ENCODE measurements around the gene PTPRN2.
"Not testable (repeated sequence)": the region's sequence is repeated elsewhere in the genome, so short reads cannot be mapped to it uniquely, and the experiment has no call there.

The PTPRN2 gene

GRCh38 chr7:158228131-158228530 is 359.5 kb downstream of the PTPRN2 start:
- Histone ChIP-seq H3K9me3 (ENCODE audit: control insufficient read depth, low read length) (peaks cover 5% of the 10 kb centered on the region), H3K4me1 (ENCODE audit: control insufficient read depth, insufficient read depth, low read length) (no peaks in the 10 kb centered on the region), H3K27me3 (ENCODE audit: control insufficient read depth, insufficient read depth, low read length) (no peaks in the 10 kb centered on the region), H3K4me3 (ENCODE audit: low read length) (no peak overlapping the region), H3K9ac (ENCODE audit: low read length) (no peak overlapping the region), H3K36me3 (ENCODE audit: control insufficient read depth, insufficient read depth, low read length) (no peaks in the 10 kb centered on the region)

- H3K4me3 ChIP-seq (ENCODE audit: low read length) = no peak overlapping the region
- H3K9ac ChIP-seq (ENCODE audit: low read length) = no peak overlapping the region
- H3K9me3 ChIP-seq (ENCODE audit: control insufficient read depth, low read length) = peaks cover 5% of the 10 kb centered on the region
- no peaks in the 10 kb centered on the region for H3K36me3 ChIP-seq (ENCODE audit: control insufficient read depth, insufficient read depth, low read length)
- H3K27me3 ChIP-seq (ENCODE audit: control insufficient read depth, insufficient read depth, low read length) = no peaks in the 10 kb centered on the region
- H3K4me1 ChIP-seq (ENCODE audit: control insufficient read depth, insufficient read depth, low read length) = no peaks in the 10 kb centered on the region
Measured at GRCh38 chr7:158227258-158227984, 360.2 kb downstream of the PTPRN2 start.

GRCh38 chr7:158216198-158216597 is 371.4 kb downstream of the PTPRN2 start:
- Histone ChIP-seq H3K27me3 (ENCODE audit: control insufficient read depth, insufficient read depth, low read length) (no peaks in the 10 kb centered on the region), H3K4me3 (ENCODE audit: low read length) (no peak overlapping the region), H3K9ac (ENCODE audit: low read length) (no peak overlapping the region), H3K4me1 (ENCODE audit: control insufficient read depth, insufficient read depth, low read length) (no peaks in the 10 kb centered on the region), H3K36me3 (ENCODE audit: control insufficient read depth, insufficient read depth, low read length) (no peaks in the 10 kb centered on the region), H3K9me3 (ENCODE audit: control insufficient read depth, low read length) (no peaks in the 10 kb centered on the region)

GRCh38 chr7:158209435-158209834 is 378.2 kb downstream of the PTPRN2 start:
- H3K9ac ChIP-seq (ENCODE audit: low read length) = no peak overlapping the region
- H3K4me3 ChIP-seq (ENCODE audit: low read length) = no peak overlapping the region
- no peaks in the 10 kb centered on the region for H3K9me3 ChIP-seq (ENCODE audit: control insufficient read depth, low read length)
- no peaks in the 10 kb centered on the region for H3K27me3 ChIP-seq (ENCODE audit: control insufficient read depth, insufficient read depth, low read length)
- H3K36me3 ChIP-seq (ENCODE audit: control insufficient read depth, insufficient read depth, low read length) = no peaks in the 10 kb centered on the region
- no peaks in the 10 kb centered on the region for H3K4me1 ChIP-seq (ENCODE audit: control insufficient read depth, insufficient read depth, low read length)

- H3K27me3 ChIP-seq (ENCODE audit: control insufficient read depth, insufficient read depth, low read length) = no peaks in the 10 kb centered on the region
- no peak overlapping the region for H3K4me3 ChIP-seq (ENCODE audit: low read length)
- H3K9me3 ChIP-seq (ENCODE audit: control insufficient read depth, low read length) = peaks cover 3% of the 10 kb centered on the region
- H3K4me1 ChIP-seq (ENCODE audit: control insufficient read depth, insufficient read depth, low read length) = no peaks in the 10 kb centered on the region
- no peaks in the 10 kb centered on the region for H3K36me3 ChIP-seq (ENCODE audit: control insufficient read depth, insufficient read depth, low read length)
- H3K9ac ChIP-seq (ENCODE audit: low read length) = no peak overlapping the region
Measured at GRCh38 chr7:158206341-158206740, 381.3 kb downstream of the PTPRN2 start.

GRCh38 chr7:158204453-158204852 is 383.2 kb downstream of the PTPRN2 start:
- Histone ChIP-seq H3K36me3 (ENCODE audit: control insufficient read depth, insufficient read depth, low read length) (no peaks in the 10 kb centered on the region), H3K9me3 (ENCODE audit: control insufficient read depth, low read length) (peaks cover 3% of the 10 kb centered on the region), H3K27me3 (ENCODE audit: control insufficient read depth, insufficient read depth, low read length) (no peaks in the 10 kb centered on the region), H3K4me3 (ENCODE audit: low read length) (no peak overlapping the region), H3K4me1 (ENCODE audit: control insufficient read depth, insufficient read depth, low read length) (no peaks in the 10 kb centered on the region), H3K9ac (ENCODE audit: low read length) (no peak overlapping the region)

- not testable (repeated sequence) for H3K9me3 ChIP-seq (ENCODE audit: control insufficient read depth, low read length); H3K27me3 ChIP-seq (ENCODE audit: control insufficient read depth, insufficient read depth, low read length); H3K4me1 ChIP-seq (ENCODE audit: control insufficient read depth, insufficient read depth, low read length); H3K9ac ChIP-seq (ENCODE audit: low read length); H3K36me3 ChIP-seq (ENCODE audit: control insufficient read depth, insufficient read depth, low read length); H3K4me3 ChIP-seq (ENCODE audit: low read length)
Measured at GRCh38 chr7:158203948-158204347, 383.7 kb downstream of the PTPRN2 start.

- Histone ChIP-seq H3K9ac (ENCODE audit: low read length) (no peak overlapping the region), H3K9me3 (ENCODE audit: control insufficient read depth, low read length) (no peaks in the 10 kb centered on the region), H3K4me1 (ENCODE audit: control insufficient read depth, insufficient read depth, low read length) (no peaks in the 10 kb centered on the region), H3K36me3 (ENCODE audit: control insufficient read depth, insufficient read depth, low read length) (no peaks in the 10 kb centered on the region), H3K4me3 (ENCODE audit: low read length) (no peak overlapping the region), H3K27me3 (ENCODE audit: control insufficient read depth, insufficient read depth, low read length) (no peaks in the 10 kb centered on the region)
Measured at GRCh38 chr7:158194365-158194900, 393.2 kb downstream of the PTPRN2 start.

GRCh38 chr7:158193446-158193845 is 394.2 kb downstream of the PTPRN2 start:
- no peaks in the 10 kb centered on the region for H3K9me3 ChIP-seq (ENCODE audit: control insufficient read depth, low read length)
- H3K4me1 ChIP-seq (ENCODE audit: control insufficient read depth, insufficient read depth, low read length) = no peaks in the 10 kb centered on the region
- H3K36me3 ChIP-seq (ENCODE audit: control insufficient read depth, insufficient read depth, low read length) = no peaks in the 10 kb centered on the region
- no peak overlapping the region for H3K4me3 ChIP-seq (ENCODE audit: low read length)
- no peak overlapping the region for H3K9ac ChIP-seq (ENCODE audit: low read length)
- no peaks in the 10 kb centered on the region for H3K27me3 ChIP-seq (ENCODE audit: control insufficient read depth, insufficient read depth, low read length)

GRCh38 chr7:158192956-158193355 is 394.7 kb downstream of the PTPRN2 start:
- no peak overlapping the region for H3K9ac ChIP-seq (ENCODE audit: low read length)
- no peaks in the 10 kb centered on the region for H3K27me3 ChIP-seq (ENCODE audit: control insufficient read depth, insufficient read depth, low read length)
- H3K36me3 ChIP-seq (ENCODE audit: control insufficient read depth, insufficient read depth, low read length) = no peaks in the 10 kb centered on the region
- H3K9me3 ChIP-seq (ENCODE audit: control insufficient read depth, low read length) = no peaks in the 10 kb centered on the region
- H3K4me1 ChIP-seq (ENCODE audit: control insufficient read depth, insufficient read depth, low read length) = no peaks in the 10 kb centered on the region
- no peak overlapping the region for H3K4me3 ChIP-seq (ENCODE audit: low read length)

- Histone ChIP-seq H3K36me3 (ENCODE audit: control insufficient read depth, insufficient read depth, low read length) (no peaks in the 10 kb centered on the region), H3K9ac (ENCODE audit: low read length) (no peak overlapping the region), H3K27me3 (ENCODE audit: control insufficient read depth, insufficient read depth, low read length) (no peaks in the 10 kb centered on the region), H3K4me3 (ENCODE audit: low read length) (no peak overlapping the region), H3K4me1 (ENCODE audit: control insufficient read depth, insufficient read depth, low read length) (no peaks in the 10 kb centered on the region), H3K9me3 (ENCODE audit: control insufficient read depth, low read length) (no peaks in the 10 kb centered on the region)
Measured at GRCh38 chr7:158192184-158192835, 395.3 kb downstream of the PTPRN2 start.

GRCh38 chr7:158191671-158192070 is 396.0 kb downstream of the PTPRN2 start:
- H3K4me1 ChIP-seq (ENCODE audit: control insufficient read depth, insufficient read depth, low read length) = no peaks in the 10 kb centered on the region
- H3K9ac ChIP-seq (ENCODE audit: low read length) = no peak overlapping the region
- H3K9me3 ChIP-seq (ENCODE audit: control insufficient read depth, low read length) = no peaks in the 10 kb centered on the region
- H3K4me3 ChIP-seq (ENCODE audit: low read length) = no peak overlapping the region
- no peaks in the 10 kb centered on the region for H3K27me3 ChIP-seq (ENCODE audit: control insufficient read depth, insufficient read depth, low read length)
- no peaks in the 10 kb centered on the region for H3K36me3 ChIP-seq (ENCODE audit: control insufficient read depth, insufficient read depth, low read length)

Measured in mucosa of stomach (tissue), 1 donor.